NCI-H2196 treated with DMSO at 0.1 percent for 48 hours (cell line): ENCODE measurements around the gene TMEM106B.

Experiments
- DNase-seq: peaks from one replicate; lab custom pipeline; 2025; ENCODE audit not compliant: unreplicated experiment; lab: John Stamatoyannopoulos, UW

The TMEM106B gene

GRCh38 chr7:12226756-12227155, 15.7 kb downstream of the TMEM106B start:
- no peak for DNase-seq

GRCh38 chr7:12228024-12228423, 16.9 kb downstream of the TMEM106B start:
- no peak for DNase-seq

- no peak for DNase-seq
Observed at GRCh38 chr7:12229046-12229445, 18.0 kb downstream of the TMEM106B start.

- no peak for DNase-seq
Observed at GRCh38 chr7:12231097-12231496, 20.0 kb downstream of the TMEM106B start.

GRCh38 chr7:12233175-12233574, 22.1 kb downstream of the TMEM106B start:
- no peak for DNase-seq

GRCh38 chr7:12234334-12234865, 23.3 kb downstream of the TMEM106B start:
- no peak for DNase-seq

- DNase-seq, result no peak
Observed at GRCh38 chr7:12235970-12236369, 24.9 kb downstream of the TMEM106B start.

GRCh38 chr7:12237007-12237406, 25.9 kb downstream of the TMEM106B start:
- DNase-seq, result no peak

GRCh38 chr7:12239806-12240205, 28.7 kb downstream of the TMEM106B start:
- no peak for DNase-seq

- DNase-seq, result no peak
Observed at GRCh38 chr7:12244129-12244528, 33.0 kb downstream of the TMEM106B start.

GRCh38 chr7:12244694-12245093, 33.6 kb downstream of the TMEM106B start:
- no peak for DNase-seq

GRCh38 chr7:12249706-12250105, 38.6 kb downstream of the TMEM106B start:
- no peak for DNase-seq

- DNase-seq, result no peak
Observed at GRCh38 chr7:12250232-12250631, 39.1 kb downstream of the TMEM106B start.

- DNase-seq, result no peak
Observed at GRCh38 chr7:12256090-12256489, 45.0 kb downstream of the TMEM106B start.

- DNase-seq, result no peak
Observed at GRCh38 chr7:12257582-12257981, 46.5 kb downstream of the TMEM106B start.

GRCh38 chr7:12258074-12258473, 47.0 kb downstream of the TMEM106B start:
- no peak for DNase-seq

GRCh38 chr7:12267542-12267941, 56.4 kb downstream of the TMEM106B start:
- no peak for DNase-seq

- DNase-seq, result no peak
Observed at GRCh38 chr7:12269100-12269895, 58.2 kb downstream of the TMEM106B start.

- no peak for DNase-seq
Observed at GRCh38 chr7:12281038-12281437, 69.9 kb downstream of the TMEM106B start.

- no peak for DNase-seq
Observed at GRCh38 chr7:12287901-12288300, 76.8 kb downstream of the TMEM106B start.

GRCh38 chr7:12289996-12290395, 78.9 kb downstream of the TMEM106B start:
- no peak for DNase-seq

GRCh38 chr7:12290761-12291160, 79.7 kb downstream of the TMEM106B start:
- no peak for DNase-seq

GRCh38 chr7:12291870-12292269, 80.8 kb downstream of the TMEM106B start:
- DNase-seq, result no peak
